ENCODE results near the gene PINLYP. TPM values are rescaled to one million over a fixed set of nuclear protein-coding genes. Genes with fewer than 3 reads are reported as not detected.

The PINLYP gene
- total and polyA plus RNA-seq, 2 experiments from 2014 or later, result 7.8 to 11.1 TPM

- Histone ChIP-seq H3K27ac (ENCODE audit: low read depth) (no peak overlapping the region), H2AFZ (no peak overlapping the region), H3K4me1 (ENCODE audit: insufficient read depth) (no peaks in the 10 kb centered on the region), H3K9me2 (ENCODE audit: insufficient read depth) (no peaks in the 10 kb centered on the region), H3K4me2 (no peak overlapping the region), H3K27me3 (ENCODE audit: insufficient read depth) (no peaks in the 10 kb centered on the region), H3F3A (replicated peaks; ENCODE audit: low read depth) (0 out of 2 replicates have a peak, but pooled peaks cover 5% of the 10 kb centered on the region), H3K79me2 (replicated peaks; ENCODE audit: insufficient read depth) (no peaks in the 10 kb centered on the region), H4K20me1 (replicated peaks; ENCODE audit: insufficient read depth) (no peaks in the 10 kb centered on the region; the same call in 1 of the 2 replicates), H3K36me3 (ENCODE audit: insufficient read depth) (no peaks in the 10 kb centered on the region), H3K4me3 (no peak overlapping the region)
- no peak overlapping the region for H3K4me3 Mint-ChIP-seq
- H3K4me1 Mint-ChIP-seq, result no peaks in the 10 kb centered on the region
- peaks cover 2% of the 10 kb centered on the region for H3K27me3 Mint-ChIP-seq (ENCODE audit: insufficient read depth, low read depth, poor library complexity)
- no peaks in the 10 kb centered on the region for H3K9me3 Mint-ChIP-seq
- no peak for ATAC-seq
- no peak for DNase-seq (ENCODE audit: low spot score)
- TF ChIP-seq ZNF331 (CRISPR knock-in tag; IDR thresholded peaks at IDR 0.05; ENCODE audit: low read depth) (no peak), ZNF114 (CRISPR knock-in tag; IDR thresholded peaks at IDR 0.05) (no peak), EZH2phosphoT487 (IDR thresholded peaks at IDR 0.05; ENCODE audit: unreplicated experiment) (no peak), CREB1 (CRISPR knock-in tag; IDR thresholded peaks at IDR 0.05; ENCODE audit: low read depth) (no peak), CTCF (conservative IDR thresholded peaks at IDR 0.05; ENCODE audit: low read depth in 2 of 2) (no peak), STAT1 (IDR thresholded peaks at IDR 0.05; ENCODE audit: unreplicated experiment) (no peak), EZH2 (IDR thresholded peaks at IDR 0.05; ENCODE audit: low read depth, unreplicated experiment) (no peak), POLR2AphosphoS5 (IDR thresholded peaks at IDR 0.05; ENCODE audit: low read depth) (no peak), ETS1 (IDR thresholded peaks at IDR 0.05) (no peak), JUNB (IDR thresholded peaks at IDR 0.05; ENCODE audit: unreplicated experiment) (no peak), NANOG (IDR thresholded peaks at IDR 0.05; ENCODE audit: borderline replicate concordance) (no peak), REST (IDR thresholded peaks at IDR 0.05; ENCODE audit: unreplicated experiment) (no peak)
- H3K27ac Mint-ChIP-seq, result no peak overlapping the region
- H3K36me3 Mint-ChIP-seq (ENCODE audit: low read depth), result peaks cover 23% of the 10 kb centered on the region
Measured at GRCh38 chr19:43561139-43561970, 14.2 kb upstream of the PINLYP start.

Measured in GM23338 (cell line).